Skeletal muscle tissue (tissue), 4 donors: ENCODE data around the gene DDX49. TPM values are rescaled to one million over a fixed set of nuclear protein-coding genes. Genes with fewer than 3 reads are reported as not detected.
"Not testable (repeated sequence)": the region's sequence is repeated elsewhere in the genome, so short reads cannot be mapped to it uniquely, and the experiment has no call there.

Experiments used
- H3K27ac ChIP-seq: one replicate; pipeline ENCODE4 v1.7.0; 2013; ENCODE audit warnings: mild to moderate bottlenecking, low read depth, low read length, inconsistent platforms
- H3K27me3 ChIP-seq, 3 donors: one replicate each; pipeline ENCODE4 v1.7.0; 2013; ENCODE audit warnings: low read length in 3 of 3; ENCODE audit not compliant: control insufficient read depth in 3 of 3, insufficient read depth in 3 of 3
- H3K36me3 ChIP-seq, 3 donors: one replicate each; pipeline ENCODE4 v1.7.0; 2013; ENCODE audit warnings: low read length in 3 of 3; ENCODE audit not compliant: control insufficient read depth in 3 of 3, insufficient read depth in 3 of 3
- H3K4me1 ChIP-seq, 3 donors: one replicate each; pipeline ENCODE4 v1.7.0; 2013; ENCODE audit warnings: low read length in 3 of 3, mild to moderate bottlenecking in 3 of 3; ENCODE audit not compliant: control insufficient read depth in 3 of 3, insufficient read depth in 3 of 3
- H3K4me3 ChIP-seq, 3 donors: one replicate each; pipeline ENCODE4 v1.7.0; 2013; ENCODE audit warnings: low read length in 3 of 3
- H3K9ac ChIP-seq, 3 donors: one replicate each; pipeline ENCODE4 v1.7.0; 2013; ENCODE audit warnings: low read length in 3 of 3, mild to moderate bottlenecking in 3 of 3, moderate library complexity in 2 of 3, low read depth in 1 of 3
- H3K9me3 ChIP-seq, 3 donors: one replicate each; pipeline ENCODE4 v1.7.0; 2013; ENCODE audit warnings: low read length in 3 of 3; ENCODE audit not compliant: control insufficient read depth in 3 of 3
- total RNA-seq: library from RNA; depleted of rRNA; stranded (reverse); fragments of >200 nt; gene quantifications from one replicate; pipeline ENCODE4 v1.2.3, GENCODE V29; 2014
- donor health status: Osteomylitis.

Gene DDX49
- total RNA-seq, 1 donor from 2014 or later: 35.0 TPM

DNA sequence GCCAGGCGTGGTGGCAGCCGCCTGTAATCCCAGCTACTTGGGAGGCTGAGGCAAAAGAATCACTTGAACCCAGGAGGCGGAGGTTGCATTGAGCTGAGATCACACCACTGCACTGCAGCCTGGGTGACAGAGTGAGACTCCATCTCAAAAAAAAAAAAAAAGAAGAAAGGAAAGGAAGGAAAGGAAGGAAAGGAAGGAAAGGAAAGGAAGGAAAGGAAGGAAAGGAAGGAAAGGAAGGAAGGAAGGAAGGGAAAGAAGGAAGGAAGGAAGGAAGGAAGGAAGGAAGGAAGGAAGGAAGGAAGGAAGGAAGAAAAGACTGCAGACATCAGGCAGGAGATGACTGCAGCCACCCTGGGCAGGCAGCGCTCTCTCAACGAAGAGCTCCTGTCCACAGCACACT lies 17.0 kb upstream of the DDX49 start:
- not testable (repeated sequence) for H3K27ac ChIP-seq, H3K27me3 ChIP-seq, H3K4me3 ChIP-seq, H3K4me1 ChIP-seq, H3K9ac ChIP-seq, H3K9me3 ChIP-seq
- peaks cover 29 to 43% (median 39%) of the 10 kb centered on the region in 3 donors for H3K36me3 ChIP-seq

DNA sequence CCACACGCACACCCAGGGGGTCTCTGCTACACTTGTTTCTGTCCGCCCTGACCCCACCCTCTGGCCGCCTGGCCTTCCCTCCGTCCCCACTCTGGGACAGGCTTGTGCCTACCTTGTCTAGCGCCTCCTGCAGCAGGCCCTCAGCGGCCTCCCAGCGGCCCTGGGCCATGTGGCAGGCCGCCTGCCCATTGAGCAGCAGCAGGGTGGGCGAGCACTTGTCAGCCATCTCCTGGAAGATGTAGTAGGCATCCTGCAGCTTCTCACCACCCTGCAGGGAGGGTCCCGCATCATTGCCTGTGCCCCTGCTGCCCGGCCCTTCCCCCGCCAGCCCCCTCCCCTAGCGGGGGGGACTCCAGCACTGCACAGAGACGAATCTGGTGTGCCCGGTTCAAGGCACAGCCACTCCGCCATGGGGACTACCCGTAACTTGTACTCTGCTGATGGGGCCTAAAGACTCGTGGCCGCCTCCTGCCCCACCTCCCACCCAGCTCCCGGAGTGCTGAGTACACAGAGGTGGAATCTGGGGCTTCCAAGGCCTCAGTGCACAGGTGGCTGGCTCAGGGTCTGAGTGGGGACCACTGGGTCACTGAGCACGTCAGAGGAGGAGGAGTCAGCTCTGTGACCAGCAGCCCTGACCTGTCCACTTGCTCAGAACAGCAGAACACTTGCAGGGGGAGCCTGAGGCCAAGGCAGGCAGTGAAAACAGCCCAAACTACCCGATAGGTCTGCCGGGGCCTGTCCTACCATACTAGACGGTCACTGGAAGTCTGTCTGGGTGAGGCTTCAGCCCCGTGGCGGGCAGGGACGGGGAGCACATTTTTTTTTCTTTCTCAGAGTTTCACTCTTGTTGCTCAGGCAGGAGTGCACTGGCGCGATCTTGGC lies 16.1 kb upstream of the DDX49 start:
- Histone ChIP-seq H3K27me3 (no peaks in the 10 kb centered on the region), H3K9me3 (no peaks in the 10 kb centered on the region), H3K4me1 (peaks cover 0 to 3% (median 0%) of the 10 kb centered on the region in 3 donors), H3K36me3 (peaks cover 33 to 48% (median 43%) of the 10 kb centered on the region in 3 donors), H3K27ac (no peak overlapping the region), H3K4me3 (no peak overlapping the region), H3K9ac (no peak overlapping the region)

DNA sequence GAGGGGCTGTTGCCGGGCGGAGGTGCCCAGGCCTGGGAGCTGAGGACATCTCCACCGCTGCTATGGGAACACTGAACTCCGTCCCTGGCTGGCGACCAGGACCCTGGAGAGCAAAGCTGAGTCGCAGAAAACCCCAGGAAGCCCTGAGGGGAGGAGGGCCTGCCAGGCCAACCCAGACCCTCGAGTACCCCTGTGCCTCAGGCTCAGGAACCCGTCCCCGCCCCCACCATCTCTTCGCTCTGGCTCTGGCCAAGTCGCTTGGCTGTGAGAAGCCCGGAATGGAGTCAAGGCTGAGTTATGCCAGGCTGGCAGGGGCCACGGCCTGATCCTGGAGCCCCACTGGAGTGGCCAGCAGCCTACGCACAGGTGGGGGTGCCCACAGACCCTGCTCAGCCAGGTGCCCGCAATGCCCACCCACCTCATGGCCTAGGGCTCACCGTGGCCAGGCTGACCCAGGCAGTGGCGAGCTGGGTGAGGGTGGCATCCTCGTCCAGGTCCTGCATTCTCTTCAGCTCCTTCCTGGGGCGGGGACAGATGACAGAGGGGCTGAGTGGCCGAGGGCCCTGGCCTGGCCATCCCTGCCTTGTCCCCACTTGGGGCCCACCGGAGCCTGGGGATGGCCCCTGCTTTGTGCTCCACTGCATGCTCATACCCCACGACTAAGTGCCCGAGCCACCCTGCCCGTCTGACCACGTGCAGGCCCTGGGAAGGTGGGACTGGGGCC lies 15.0 kb upstream of the DDX49 start:
- H3K4me3 ChIP-seq: no peak overlapping the region
- H3K9ac ChIP-seq: no peak overlapping the region
- H3K4me1 ChIP-seq: no peaks in the 10 kb centered on the region
- no peak overlapping the region for H3K27ac ChIP-seq
- H3K9me3 ChIP-seq: no peaks in the 10 kb centered on the region
- no peaks in the 10 kb centered on the region for H3K27me3 ChIP-seq
- H3K36me3 ChIP-seq: peaks cover 33 to 51% (median 43%) of the 10 kb centered on the region in 3 donors

DNA sequence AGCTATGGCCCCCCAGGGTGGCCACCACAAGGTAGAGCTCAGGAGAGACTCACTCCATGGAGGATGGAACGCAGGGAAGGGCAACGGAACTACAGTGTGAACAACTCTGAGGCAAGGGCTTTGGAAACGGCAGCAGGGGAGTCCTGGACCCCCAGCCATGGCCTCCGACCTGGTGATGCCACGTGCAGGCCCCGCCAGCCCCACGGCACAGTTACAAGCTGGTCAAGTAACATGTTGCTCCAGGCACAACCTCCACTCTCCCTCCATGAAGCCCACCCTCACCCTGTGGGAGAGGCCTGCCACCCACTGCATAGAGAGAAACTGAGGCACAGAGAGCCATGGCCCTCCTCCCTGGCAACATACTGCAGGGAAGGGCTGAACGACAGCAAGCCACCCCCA lies 14.5 kb upstream of the DDX49 start:
- no peak overlapping the region for H3K4me3 ChIP-seq
- peaks cover 31 to 46% (median 40%) of the 10 kb centered on the region in 3 donors for H3K36me3 ChIP-seq
- no peaks in the 10 kb centered on the region for H3K9me3 ChIP-seq
- H3K4me1 ChIP-seq: no peaks in the 10 kb centered on the region
- H3K9ac ChIP-seq: no peak overlapping the region
- no peak overlapping the region for H3K27ac ChIP-seq
- no peaks in the 10 kb centered on the region for H3K27me3 ChIP-seq

DNA sequence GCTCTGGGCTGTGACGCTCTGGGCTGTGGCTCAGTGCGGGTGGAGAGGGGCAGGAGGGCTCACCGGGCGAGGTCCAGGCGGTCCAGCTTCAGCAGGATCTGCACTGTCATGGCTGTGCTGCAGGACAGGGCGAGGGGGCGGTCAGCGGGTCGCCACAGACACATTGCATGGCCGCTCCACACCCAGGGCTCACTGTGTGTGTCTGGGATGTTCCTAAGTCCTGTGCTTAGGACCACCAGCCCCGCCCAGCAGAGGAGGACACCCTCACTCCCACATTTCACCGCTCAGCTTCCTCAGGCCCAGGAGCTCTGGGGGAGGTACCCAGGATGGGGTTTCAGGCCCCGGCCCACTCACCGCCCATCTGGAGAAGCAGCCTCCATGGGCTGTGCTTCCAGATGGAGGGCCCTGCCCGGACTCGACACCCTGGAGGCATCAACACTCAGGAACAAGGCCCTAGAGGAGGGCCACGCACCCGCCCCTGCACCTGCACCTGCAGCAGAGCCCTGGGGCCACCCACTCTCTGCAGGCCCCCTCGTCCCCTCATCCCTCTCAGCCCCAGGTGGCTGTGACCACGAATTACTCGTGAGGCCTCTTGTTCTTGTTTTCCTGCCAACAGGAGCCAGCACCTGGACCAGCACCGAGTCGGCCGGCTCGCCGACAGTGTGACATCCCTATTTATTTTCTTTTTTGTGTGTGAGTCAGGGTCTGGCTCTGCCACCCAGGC lies 13.8 kb upstream of the DDX49 start:
- no peaks in the 10 kb centered on the region for H3K27me3 ChIP-seq
- no peaks in the 10 kb centered on the region for H3K4me1 ChIP-seq
- H3K4me3 ChIP-seq: no peak overlapping the region
- no peaks in the 10 kb centered on the region for H3K9me3 ChIP-seq
- H3K27ac ChIP-seq: no peak overlapping the region
- H3K36me3 ChIP-seq: peaks cover 34 to 45% (median 36%) of the 10 kb centered on the region in 3 donors
- H3K9ac ChIP-seq: no peak overlapping the region

DNA sequence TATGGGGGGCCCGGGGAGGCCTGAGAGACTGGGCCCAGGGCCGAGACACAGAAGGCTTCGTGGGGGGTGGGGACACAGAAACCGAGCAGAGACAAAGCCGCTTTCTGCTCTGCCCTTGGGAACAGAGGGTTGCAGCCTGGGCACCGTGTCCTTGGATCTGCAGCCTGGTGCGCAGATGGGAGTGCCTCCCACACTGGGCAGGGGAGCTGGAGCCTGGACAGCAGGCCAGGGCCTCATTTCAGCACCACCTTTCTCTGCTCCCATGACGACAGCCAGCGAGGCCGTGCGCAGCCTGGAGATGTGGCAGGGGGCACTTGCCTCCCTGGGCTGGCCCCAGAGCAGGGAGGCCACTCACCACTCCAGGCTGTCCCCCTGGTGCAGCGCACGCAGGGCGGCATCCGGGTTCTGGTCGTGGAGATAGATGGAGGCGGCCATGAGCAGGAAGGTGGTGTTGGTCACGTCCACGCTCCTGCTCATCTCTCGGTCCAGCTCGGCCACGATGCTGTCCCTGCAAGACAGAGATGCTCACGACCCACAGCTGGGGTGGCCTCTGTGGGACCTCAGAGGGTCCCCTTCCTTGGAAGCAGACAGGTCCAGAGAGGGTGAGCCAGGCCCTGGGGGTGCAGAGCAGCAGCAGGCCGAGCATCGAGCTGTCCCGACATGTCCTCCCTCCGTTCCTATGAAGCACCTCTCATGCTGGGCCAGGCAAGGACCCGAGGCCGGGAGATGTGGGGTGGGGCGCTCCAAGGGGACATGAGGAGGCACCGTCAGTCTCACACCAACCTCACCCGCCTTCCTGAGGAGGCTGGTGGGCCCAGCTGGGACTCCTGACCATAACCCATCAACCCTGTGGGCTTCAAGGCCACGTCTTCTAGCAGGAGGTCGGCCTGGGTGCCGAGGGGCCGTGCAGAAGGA lies 12.7 kb upstream of the DDX49 start:
- Histone ChIP-seq H3K27me3 (no peaks in the 10 kb centered on the region), H3K9me3 (no peaks in the 10 kb centered on the region), H3K36me3 (peaks cover 29 to 34% (median 33%) of the 10 kb centered on the region in 3 donors), H3K4me3 (no peak overlapping the region), H3K27ac (no peak overlapping the region), H3K4me1 (no peaks in the 10 kb centered on the region), H3K9ac (no peak overlapping the region)

DNA sequence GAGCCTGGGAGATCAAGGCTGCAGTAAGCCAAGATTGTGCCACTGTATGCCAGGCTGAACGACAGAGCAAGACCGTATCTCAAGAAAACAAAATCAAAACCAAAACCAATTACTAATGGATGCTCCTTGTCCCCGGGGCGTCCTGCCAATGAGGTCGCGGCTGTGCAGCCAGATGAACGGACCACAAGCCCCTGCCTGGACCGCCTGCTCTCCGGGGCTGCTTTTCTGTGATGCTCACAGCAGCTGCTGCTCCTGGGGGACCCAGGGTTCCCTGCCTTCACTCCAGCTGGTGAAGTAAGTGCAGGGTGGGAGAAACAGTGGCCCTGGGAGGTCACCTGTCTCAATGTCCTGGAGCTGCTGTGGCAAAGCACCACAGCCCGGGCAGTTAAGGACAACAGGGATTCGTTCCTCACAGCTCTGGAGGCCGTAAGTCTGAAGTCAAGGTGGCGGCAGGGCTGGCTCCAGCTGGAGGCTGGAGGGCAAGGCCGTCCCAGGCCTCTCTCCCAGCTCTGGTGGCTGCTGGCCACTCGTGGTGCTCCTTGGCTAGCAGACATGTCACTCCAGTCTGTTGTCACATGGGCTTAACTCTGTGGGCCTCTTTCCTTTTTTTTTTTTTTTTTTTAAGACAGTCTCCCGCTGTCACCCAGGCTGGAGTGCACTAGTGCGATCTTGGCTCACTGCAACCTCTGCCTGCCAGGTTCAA lies 10.4 kb upstream of the DDX49 start:
- H3K27me3 ChIP-seq: no peaks in the 10 kb centered on the region
- H3K4me3 ChIP-seq: no peak overlapping the region
- no peak overlapping the region for H3K27ac ChIP-seq
- H3K9me3 ChIP-seq: no peaks in the 10 kb centered on the region
- H3K36me3 ChIP-seq: peaks cover 25 to 39% (median 34%) of the 10 kb centered on the region in 3 donors
- no peaks in the 10 kb centered on the region for H3K4me1 ChIP-seq
- no peak overlapping the region for H3K9ac ChIP-seq

DNA sequence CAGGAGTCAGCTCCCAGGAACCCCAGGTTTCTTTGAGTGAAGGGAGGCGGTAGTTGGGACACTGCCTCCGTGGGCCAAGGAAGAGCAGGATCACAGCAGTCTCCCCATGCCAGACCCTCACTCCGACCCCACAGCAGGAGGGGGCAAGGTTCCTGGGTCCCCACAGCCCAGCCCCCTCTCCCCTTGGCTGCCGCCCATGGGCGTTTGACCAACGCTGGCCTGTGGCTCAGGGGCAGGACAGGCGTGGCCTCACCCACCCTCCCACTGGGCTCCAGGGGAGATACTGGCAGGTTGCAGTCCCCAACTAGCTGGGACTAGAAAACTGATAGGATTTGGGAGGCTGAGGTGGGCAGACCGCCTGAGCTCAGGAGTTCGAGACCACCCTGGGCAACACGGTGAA lies 9.5 kb upstream of the DDX49 start:
- H3K9me3 ChIP-seq: no peaks in the 10 kb centered on the region

More for the DNA sequence above, 9.5 kb upstream of the DDX49 start:
- H3K36me3 ChIP-seq: peaks cover 21 to 32% (median 30%) of the 10 kb centered on the region in 3 donors
- no peaks in the 10 kb centered on the region for H3K27me3 ChIP-seq
- H3K9ac ChIP-seq: no peak overlapping the region
- H3K4me3 ChIP-seq: no peak overlapping the region
- no peaks in the 10 kb centered on the region for H3K4me1 ChIP-seq
- H3K27ac ChIP-seq: no peak overlapping the region
